Mesothelial cell of epicardium (in vitro differentiated cells): ENCODE results near the gene MAPK14. TPM values are rescaled to one million over a fixed set of nuclear protein-coding genes. Genes with fewer than 3 reads are reported as not detected.

Experiments
- DNase-seq, 2 experiments: peaks; one replicate each; pipeline ENCODE4 v3.0.0; 2021; ENCODE audit warnings: low spot score in 2 of 2; ENCODE audit not compliant: unreplicated experiment in 2 of 2
- H3K27ac Mint-ChIP-seq: 2 replicates; pipeline ENCODE4 v1.8.0; 2021; ENCODE audit warnings: mixed read lengths
- H3K27me3 Mint-ChIP-seq: 2 replicates; pipeline ENCODE4 v1.8.0; 2021; ENCODE audit warnings: low read depth, mixed read lengths
- H3K36me3 Mint-ChIP-seq: 2 replicates; pipeline ENCODE4 v1.8.0; 2021; ENCODE audit warnings: mixed read lengths
- H3K4me1 Mint-ChIP-seq: 2 replicates; pipeline ENCODE4 v1.8.0; 2021; ENCODE audit warnings: mixed read lengths
- H3K4me3 Mint-ChIP-seq: 2 replicates; pipeline ENCODE4 v1.8.0; 2021; ENCODE audit warnings: mild to moderate bottlenecking, moderate library complexity, mixed read lengths
- H3K9me3 Mint-ChIP-seq: 2 replicates; pipeline ENCODE4 v1.8.0; 2021; ENCODE audit warnings: mixed read lengths
- total RNA-seq: library from RNA; stranded (reverse); gene quantifications from 3 replicates; pipeline ENCODE4 v1.2.1, GENCODE V29; 2021
- TF ChIP-seq, protein P1 (sequence below): fragments of 200-600 bp; sonication (generic); IDR thresholded peaks from one replicate; pipeline ENCODE4 v1.5.0; 2021; ENCODE audit warnings: antibody characterized with exemption; ENCODE audit not compliant: unreplicated experiment

MAPK14 gene
- total RNA-seq, 1 donor from 2014 or later, result 54.8 TPM

DNA sequence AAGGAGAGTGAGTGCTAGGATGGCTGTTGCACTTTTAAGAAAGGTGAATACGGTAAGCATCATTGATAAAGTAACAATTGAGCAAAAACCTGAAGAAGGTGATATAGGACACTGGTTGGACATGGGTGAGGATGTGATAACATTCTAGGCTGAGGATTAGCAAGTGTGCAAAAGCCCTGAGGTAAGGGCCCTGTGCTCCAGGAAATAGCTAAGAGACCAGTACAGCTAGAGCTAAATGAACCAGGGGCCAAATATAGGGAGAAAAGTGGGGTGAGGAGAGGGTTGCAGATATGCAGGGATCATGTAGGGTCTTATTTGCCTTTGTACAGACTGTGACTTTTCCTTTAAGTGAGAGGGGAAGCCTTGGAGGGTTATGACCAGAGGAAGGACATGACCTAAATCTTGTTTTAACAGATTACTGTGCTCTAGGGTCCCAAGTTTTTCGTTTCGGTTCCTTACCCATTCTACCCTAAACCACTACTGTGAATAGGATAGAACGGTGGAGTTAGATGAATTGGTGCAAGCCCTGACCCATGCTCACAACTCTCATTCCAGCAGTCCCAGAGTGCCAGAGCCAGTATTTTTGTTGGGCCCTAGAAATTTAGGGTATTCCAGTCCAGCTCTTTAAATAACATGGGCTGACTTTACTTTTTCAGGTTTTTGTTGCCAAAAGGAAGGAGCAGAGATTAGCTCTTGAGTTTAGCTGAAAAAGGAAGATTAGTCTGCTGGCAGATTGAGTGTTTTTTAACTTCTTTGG is 10.7 kb downstream of the MAPK14 start:
- peaks cover 62% of the 10 kb centered on the region for H3K4me1 Mint-ChIP-seq
- H3K9me3 Mint-ChIP-seq, result no peaks in the 10 kb centered on the region
- no peaks in the 10 kb centered on the region for H3K27me3 Mint-ChIP-seq
- H3K4me3 Mint-ChIP-seq, result no peak overlapping the region
- H3K27ac Mint-ChIP-seq, result peak overlapping the region; percentile 94
- TF ChIP-seq, protein P1, sequence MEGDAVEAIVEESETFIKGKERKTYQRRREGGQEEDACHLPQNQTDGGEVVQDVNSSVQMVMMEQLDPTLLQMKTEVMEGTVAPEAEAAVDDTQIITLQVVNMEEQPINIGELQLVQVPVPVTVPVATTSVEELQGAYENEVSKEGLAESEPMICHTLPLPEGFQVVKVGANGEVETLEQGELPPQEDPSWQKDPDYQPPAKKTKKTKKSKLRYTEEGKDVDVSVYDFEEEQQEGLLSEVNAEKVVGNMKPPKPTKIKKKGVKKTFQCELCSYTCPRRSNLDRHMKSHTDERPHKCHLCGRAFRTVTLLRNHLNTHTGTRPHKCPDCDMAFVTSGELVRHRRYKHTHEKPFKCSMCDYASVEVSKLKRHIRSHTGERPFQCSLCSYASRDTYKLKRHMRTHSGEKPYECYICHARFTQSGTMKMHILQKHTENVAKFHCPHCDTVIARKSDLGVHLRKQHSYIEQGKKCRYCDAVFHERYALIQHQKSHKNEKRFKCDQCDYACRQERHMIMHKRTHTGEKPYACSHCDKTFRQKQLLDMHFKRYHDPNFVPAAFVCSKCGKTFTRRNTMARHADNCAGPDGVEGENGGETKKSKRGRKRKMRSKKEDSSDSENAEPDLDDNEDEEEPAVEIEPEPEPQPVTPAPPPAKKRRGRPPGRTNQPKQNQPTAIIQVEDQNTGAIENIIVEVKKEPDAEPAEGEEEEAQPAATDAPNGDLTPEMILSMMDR, result no peak
- peaks cover under 1% of the 10 kb centered on the region for H3K36me3 Mint-ChIP-seq
- no peak for DNase-seq

- peak overlapping the region; percentile 94 for H3K27ac Mint-ChIP-seq
- no peak for DNase-seq
- peaks cover 55% of the 10 kb centered on the region for H3K4me1 Mint-ChIP-seq
- H3K27me3 Mint-ChIP-seq, result no peaks in the 10 kb centered on the region
- no peaks in the 10 kb centered on the region for H3K9me3 Mint-ChIP-seq
- no peak overlapping the region for H3K4me3 Mint-ChIP-seq
- H3K36me3 Mint-ChIP-seq, result peaks cover 2% of the 10 kb centered on the region
- TF ChIP-seq, protein P1, result no peak
Observed at GRCh38 chr6:36039112-36039511, 11.5 kb downstream of the MAPK14 start.

DNA sequence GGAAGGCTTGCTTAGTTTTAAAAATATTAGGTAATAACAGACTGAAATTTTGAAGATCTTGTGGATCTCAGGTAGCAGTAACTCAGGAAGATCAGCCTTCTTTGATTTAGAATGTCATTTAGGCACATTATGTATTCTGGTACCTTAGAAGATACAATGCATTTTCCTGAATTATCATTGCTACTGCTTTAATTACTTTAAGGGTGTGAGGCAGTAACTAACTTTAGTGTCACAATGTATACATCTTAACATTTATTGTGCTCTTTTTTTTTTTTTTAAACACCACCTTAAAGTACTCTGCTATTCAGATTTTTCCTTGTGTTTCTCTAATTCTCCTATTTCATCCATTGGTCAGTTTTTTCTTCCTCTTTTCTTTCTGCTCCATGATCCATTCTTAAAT is 13.3 kb downstream of the MAPK14 start:
- Mint-ChIP-seq H3K4me1 (peaks cover 45% of the 10 kb centered on the region), H3K36me3 (peaks cover 2% of the 10 kb centered on the region), H3K27me3 (no peaks in the 10 kb centered on the region), H3K27ac (peak overlapping the region; percentile 94), H3K4me3 (no peak overlapping the region), H3K9me3 (no peaks in the 10 kb centered on the region)
- TF ChIP-seq, protein P1, result no peak
- no peak for DNase-seq

DNA sequence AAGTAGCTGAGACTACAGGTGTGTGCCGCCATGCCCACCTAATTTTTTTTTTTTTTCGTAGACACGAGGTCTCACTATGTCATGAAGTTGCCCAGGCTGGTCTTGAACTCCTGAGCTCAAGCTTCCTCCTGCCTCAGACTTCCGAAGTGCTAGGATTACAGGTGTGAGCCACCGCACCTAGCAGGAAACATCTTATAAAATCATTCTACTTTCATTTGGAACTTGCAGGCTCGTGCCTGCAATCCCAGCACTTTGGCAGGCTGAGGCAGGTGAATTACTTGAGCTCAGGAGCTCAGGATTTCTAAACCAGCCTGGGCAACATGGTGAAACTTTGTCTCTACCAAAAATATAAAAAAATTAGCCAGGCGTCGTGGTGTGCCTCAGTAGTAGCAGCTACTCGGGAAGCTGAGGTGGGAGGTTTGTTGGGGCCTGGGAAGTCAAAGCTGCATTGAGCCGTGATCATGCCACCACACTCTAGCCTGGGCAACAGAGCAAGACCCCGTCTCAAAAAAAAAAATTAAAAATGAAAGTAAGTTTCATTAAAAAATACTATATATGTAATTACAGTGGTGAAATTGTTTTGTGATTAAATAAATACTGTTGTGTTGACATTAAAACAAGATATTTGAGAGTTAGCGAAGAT is 15.1 kb downstream of the MAPK14 start:
- peaks cover 37% of the 10 kb centered on the region for H3K4me1 Mint-ChIP-seq
- TF ChIP-seq, protein P1, result no peak
- H3K27me3 Mint-ChIP-seq, result no peaks in the 10 kb centered on the region
- peaks cover 2% of the 10 kb centered on the region for H3K36me3 Mint-ChIP-seq
- H3K27ac Mint-ChIP-seq, result no peak overlapping the region
- no peaks in the 10 kb centered on the region for H3K9me3 Mint-ChIP-seq
- DNase-seq, result no peak
- H3K4me3 Mint-ChIP-seq, result no peak overlapping the region

- DNase-seq, result no peak
- peaks cover 5% of the 10 kb centered on the region for H3K4me1 Mint-ChIP-seq
- H3K36me3 Mint-ChIP-seq, result no peaks in the 10 kb centered on the region
- H3K27ac Mint-ChIP-seq, result no peak overlapping the region
- no peak overlapping the region for H3K4me3 Mint-ChIP-seq
- TF ChIP-seq, protein P1, result no peak
- no peaks in the 10 kb centered on the region for H3K27me3 Mint-ChIP-seq
- H3K9me3 Mint-ChIP-seq, result no peaks in the 10 kb centered on the region
Observed at GRCh38 chr6:36049582-36049981, 22.0 kb downstream of the MAPK14 start.
